ENCODE results near the gene TACR1.
"Not testable (repeated sequence)": the region's sequence is repeated elsewhere in the genome, so short reads cannot be mapped to it uniquely, and the experiment has no call there.

Gene TACR1

GRCh38 chr2:75194184-75194868, 5.0 kb downstream of the TACR1 start:
- no peak for DNase-seq

GRCh38 chr2:75192496-75192895, 6.8 kb downstream of the TACR1 start:
- no peak for DNase-seq

GRCh38 chr2:75190271-75190990, 8.9 kb downstream of the TACR1 start:
- no peak for DNase-seq

- DNase-seq = no peak
Measured at GRCh38 chr2:75186821-75187220, 12.5 kb downstream of the TACR1 start.

GRCh38 chr2:75182606-75183005, 16.7 kb downstream of the TACR1 start:
- no peak for DNase-seq

GRCh38 chr2:75180476-75180875, 18.8 kb downstream of the TACR1 start:
- no peak for DNase-seq

- no peak for DNase-seq
Measured at GRCh38 chr2:75177427-75177826, 21.9 kb downstream of the TACR1 start.

GRCh38 chr2:75175456-75175855, 23.9 kb downstream of the TACR1 start:
- no peak for DNase-seq

- DNase-seq = no peak
Measured at GRCh38 chr2:75174981-75175380, 24.3 kb downstream of the TACR1 start.

- DNase-seq = no peak
Measured at GRCh38 chr2:75174519-75174918, 24.8 kb downstream of the TACR1 start.

- DNase-seq = no peak
Measured at GRCh38 chr2:75173740-75174139, 25.6 kb downstream of the TACR1 start.

GRCh38 chr2:75171423-75171822, 27.9 kb downstream of the TACR1 start:
- DNase-seq = not testable (repeated sequence)

GRCh38 chr2:75170889-75171288, 28.4 kb downstream of the TACR1 start:
- DNase-seq = no peak

- DNase-seq = no peak
Measured at GRCh38 chr2:75168186-75168585, 31.1 kb downstream of the TACR1 start.

GRCh38 chr2:75166491-75166890, 32.8 kb downstream of the TACR1 start:
- no peak for DNase-seq

- no peak for DNase-seq
Measured at GRCh38 chr2:75162897-75163296, 36.4 kb downstream of the TACR1 start.

- DNase-seq = no peak
Measured at GRCh38 chr2:75162259-75162658, 37.1 kb downstream of the TACR1 start.

- no peak for DNase-seq
Measured at GRCh38 chr2:75157435-75157834, 41.9 kb downstream of the TACR1 start.

- DNase-seq = no peak
Measured at GRCh38 chr2:75155115-75155514, 44.2 kb downstream of the TACR1 start.

GRCh38 chr2:75153221-75153620, 46.1 kb downstream of the TACR1 start:
- no peak for DNase-seq

- DNase-seq = not testable (repeated sequence)
Measured at GRCh38 chr2:75152243-75152642, 47.1 kb downstream of the TACR1 start.

- DNase-seq = not testable (repeated sequence)
Measured at GRCh38 chr2:75147884-75148283, 51.4 kb downstream of the TACR1 start.

- no peak for DNase-seq
Measured at GRCh38 chr2:75146606-75147332, 52.6 kb downstream of the TACR1 start.

GRCh38 chr2:75146221-75146605, 53.1 kb downstream of the TACR1 start:
- not testable (repeated sequence) for DNase-seq

Measured in activated T-cell treated with anti-CD3 and anti-CD28 coated beads for 4 hours (primary cell).